GDM1 (cell line): Measurements from ENCODE around the gene TRIM41.
"Not testable (repeated sequence)": the region's sequence is repeated elsewhere in the genome, so short reads cannot be mapped to it uniquely, and the experiment has no call there.

Experiments
- DNase-seq: peaks from one replicate; lab custom pipeline; 2025; lab: John Stamatoyannopoulos, UW

Gene TRIM41

DNA sequence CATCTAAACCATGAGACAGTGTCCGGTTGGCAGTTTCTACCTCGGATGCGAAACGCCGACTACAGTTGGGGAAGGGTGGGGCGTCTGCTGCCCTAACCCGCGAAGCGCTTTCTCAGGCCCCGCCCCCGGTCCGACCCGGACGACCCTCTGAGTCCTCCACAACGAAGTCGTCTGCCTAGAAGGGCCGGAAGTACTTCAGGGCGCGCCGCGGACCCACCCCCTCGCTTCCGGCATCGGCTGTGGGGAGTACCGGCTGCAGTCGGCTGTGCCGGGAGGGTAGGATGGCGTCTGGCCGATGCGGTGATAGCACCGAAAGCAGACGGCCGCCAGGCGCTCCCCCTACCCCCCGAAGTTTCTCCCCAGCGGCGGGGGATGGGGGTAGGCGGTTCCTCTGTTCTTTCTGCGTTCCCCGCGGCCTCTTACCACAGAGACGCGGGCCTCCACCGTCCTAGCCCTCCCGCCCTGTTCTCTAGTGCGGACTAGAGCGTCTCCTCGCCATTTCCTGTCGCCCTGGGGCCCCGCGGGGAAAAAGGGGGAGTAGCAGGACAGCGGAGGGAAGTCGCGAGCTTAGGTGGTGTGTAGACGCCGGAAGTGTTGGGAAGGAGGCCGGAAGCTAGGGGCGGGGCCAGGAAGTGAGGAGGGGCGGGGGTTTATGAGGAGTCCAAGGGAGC, at the start of gene TRIM41:
Gene TRIM41, plus strand, starts transcription at position 224 of the 671 bp plus-strand sequence. CDS start 719 bp downstream, outside the sequence.
- no peak for DNase-seq

GRCh38 chr5:181173420-181174342, 49.4 kb upstream of the TRIM41 start:
- DNase-seq: no peak

DNA sequence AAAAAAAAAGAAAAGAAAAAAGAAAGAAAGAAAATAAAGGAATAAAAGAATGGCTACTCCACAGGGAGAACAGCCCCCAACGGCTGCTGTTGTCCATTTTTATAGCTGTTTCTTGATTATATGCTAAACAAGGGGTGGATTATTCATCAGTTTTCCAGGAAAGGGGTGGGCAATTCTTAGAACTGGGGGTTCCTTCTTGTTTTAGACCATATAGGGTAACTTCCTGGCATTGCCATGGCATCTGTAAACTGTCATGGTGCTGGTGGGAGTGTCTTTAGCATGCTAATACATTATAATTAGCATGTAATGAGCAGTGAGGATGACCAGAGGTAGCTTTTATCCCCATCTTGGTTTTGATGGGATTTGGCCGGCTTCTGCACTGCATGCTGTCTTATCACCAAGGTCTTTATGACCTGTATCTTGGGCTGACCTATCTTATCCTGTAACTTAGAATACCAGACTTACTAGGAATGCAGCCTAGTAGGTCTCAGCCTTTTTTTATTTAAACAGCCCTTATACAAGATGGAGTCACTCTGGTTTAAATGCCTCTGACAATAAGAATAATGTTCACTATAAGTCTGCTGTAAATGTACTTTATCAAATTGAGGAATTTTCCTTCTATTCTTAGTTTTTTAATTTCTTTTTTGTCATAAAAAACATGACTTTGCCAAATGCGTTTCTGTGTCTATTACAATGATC, 46.7 kb upstream of the TRIM41 start:
- no peak for DNase-seq

- not testable (repeated sequence) for DNase-seq
Observed at GRCh38 chr5:181177559-181177958, 45.5 kb upstream of the TRIM41 start.

DNA sequence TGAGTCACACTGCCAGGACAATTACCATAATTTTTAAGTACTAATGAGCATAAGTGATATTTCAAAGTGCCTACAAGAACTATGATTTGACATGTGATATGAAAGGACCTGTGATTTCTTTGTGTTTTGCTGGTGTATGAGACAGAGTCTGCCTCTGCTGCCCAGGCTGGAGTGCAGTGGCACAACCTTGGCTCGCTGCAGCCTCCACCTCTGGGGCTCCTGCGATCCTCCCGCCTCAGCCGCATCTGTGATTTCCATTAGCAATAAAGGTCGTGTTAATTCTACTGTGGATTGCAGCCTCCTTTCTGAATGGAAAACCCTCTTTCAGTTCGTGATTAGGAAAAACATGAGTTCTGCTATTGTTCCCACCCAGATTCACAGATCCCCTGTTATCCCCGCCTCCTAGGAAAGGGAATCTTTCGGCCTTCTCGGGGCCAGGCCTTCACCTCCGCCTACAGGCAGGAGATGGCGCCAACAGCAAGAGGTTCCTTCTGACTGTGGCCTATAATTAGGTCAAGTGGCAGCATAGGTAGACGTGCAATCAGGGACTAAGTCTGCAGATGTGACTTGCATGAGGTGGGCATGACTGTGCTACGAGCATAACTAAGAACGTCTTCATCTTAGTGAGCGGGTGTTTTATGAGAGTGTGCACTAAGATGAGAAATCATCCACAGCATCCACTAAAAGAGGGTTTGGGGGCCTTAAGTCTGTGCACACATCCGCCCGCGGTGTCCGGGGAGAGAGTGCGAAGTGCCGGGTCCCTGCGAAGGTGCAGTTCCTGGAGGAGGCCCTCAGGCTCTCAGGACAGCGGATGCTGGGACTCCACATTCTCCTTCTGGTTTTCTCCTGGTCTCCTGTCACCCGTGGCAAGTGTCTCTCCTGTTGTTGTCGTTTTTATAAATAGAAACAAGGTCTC, 41.2 kb upstream of the TRIM41 start:
- no peak for DNase-seq

DNA sequence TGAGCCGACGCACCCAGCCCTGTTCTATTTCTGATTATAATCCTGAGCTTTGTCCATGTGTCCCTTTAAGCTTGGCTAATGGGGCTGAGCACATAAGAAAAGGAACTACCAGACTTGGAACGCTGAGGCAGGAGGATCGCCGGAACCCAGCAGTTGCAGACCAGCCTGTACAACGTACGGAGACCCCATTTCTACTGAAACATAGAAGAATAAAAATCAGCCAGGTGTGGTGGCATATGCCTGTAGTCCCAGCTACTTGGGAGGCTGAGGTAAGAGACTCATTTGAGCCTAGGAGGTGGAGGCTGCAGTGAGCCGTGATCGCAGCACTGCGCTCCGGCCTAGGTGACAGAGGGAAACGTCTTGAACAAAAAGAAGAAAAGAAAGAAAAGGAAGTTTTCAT, 40.4 kb upstream of the TRIM41 start:
- no peak for DNase-seq

GRCh38 chr5:181184845-181185216, 38.2 kb upstream of the TRIM41 start:
- DNase-seq: no peak

- no peak for DNase-seq
Observed at GRCh38 chr5:181185560-181185959, 37.5 kb upstream of the TRIM41 start.

- DNase-seq: no peak
Observed at GRCh38 chr5:181186022-181186421, 37.1 kb upstream of the TRIM41 start.

GRCh38 chr5:181186986-181187499, 36.0 kb upstream of the TRIM41 start:
- no peak for DNase-seq

- DNase-seq: no peak
Observed at GRCh38 chr5:181187500-181188213, 35.4 kb upstream of the TRIM41 start.

- no peak for DNase-seq
Observed at GRCh38 chr5:181188700-181189362, 34.2 kb upstream of the TRIM41 start.

DNA sequence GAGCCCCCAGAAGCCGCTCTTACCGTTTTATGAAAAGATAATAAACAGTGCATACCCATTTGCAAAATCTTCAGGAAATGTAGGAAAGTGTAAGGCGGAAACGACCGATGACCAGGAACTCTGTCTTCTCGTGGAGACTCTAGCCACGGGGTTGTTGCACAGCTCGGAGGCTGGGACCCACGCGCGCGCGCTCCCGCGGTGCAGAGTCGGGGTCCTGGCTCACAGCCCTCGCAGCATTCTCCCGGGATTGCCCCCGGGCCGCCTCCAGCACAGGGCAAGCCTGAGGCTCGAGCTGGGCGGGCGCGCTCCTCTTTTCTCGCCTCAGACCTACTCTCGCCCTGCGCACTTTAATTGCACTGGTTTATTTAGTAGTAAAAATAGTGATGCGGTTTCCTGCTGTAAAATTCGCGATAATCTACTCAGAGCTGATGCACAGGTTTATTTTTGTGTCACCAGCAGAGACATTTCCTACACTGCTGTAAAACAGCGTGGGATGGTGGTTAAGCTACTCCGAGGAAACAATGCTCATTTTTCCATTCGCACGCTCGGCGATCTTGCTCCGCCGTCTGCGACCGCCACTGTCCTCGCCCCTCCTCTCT, 33.6 kb upstream of the TRIM41 start:
- DNase-seq: no peak

DNA sequence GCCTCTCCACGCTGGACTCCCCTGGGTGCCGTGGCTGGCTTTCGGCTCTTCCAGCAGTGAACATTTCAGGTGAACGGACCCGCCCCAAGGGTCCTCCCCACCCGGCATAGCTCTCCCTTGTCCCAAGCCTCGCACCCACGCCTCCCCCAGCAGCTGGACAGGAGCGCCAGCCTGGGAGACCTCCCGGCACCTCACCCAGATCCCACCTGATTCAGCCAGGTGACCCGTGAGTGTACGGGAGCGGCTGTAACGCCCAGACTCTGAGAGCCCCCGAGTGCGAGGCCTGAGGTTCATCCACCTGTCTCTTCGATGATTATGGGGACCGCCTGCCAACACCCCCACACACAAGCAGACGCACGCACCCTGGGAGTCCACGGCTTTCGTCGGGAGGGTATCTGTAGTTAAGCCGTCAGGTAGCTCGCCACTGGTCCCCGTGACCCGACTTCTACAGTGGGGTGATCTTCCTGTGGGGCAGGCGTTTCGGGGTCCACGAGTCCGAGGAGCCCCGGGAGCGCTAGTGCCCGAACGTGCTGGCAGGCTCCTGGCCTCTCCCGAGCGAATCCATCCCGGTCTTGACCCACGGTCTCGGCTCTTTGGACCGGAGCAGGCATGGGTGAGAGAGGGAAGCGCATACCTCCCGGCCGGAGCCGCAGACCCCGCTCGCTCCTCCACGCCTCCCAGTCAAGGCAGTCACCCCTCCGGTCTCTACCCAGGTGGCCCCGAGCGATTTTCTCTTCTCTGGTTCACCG, 32.9 kb upstream of the TRIM41 start:
- no peak for DNase-seq

DNA sequence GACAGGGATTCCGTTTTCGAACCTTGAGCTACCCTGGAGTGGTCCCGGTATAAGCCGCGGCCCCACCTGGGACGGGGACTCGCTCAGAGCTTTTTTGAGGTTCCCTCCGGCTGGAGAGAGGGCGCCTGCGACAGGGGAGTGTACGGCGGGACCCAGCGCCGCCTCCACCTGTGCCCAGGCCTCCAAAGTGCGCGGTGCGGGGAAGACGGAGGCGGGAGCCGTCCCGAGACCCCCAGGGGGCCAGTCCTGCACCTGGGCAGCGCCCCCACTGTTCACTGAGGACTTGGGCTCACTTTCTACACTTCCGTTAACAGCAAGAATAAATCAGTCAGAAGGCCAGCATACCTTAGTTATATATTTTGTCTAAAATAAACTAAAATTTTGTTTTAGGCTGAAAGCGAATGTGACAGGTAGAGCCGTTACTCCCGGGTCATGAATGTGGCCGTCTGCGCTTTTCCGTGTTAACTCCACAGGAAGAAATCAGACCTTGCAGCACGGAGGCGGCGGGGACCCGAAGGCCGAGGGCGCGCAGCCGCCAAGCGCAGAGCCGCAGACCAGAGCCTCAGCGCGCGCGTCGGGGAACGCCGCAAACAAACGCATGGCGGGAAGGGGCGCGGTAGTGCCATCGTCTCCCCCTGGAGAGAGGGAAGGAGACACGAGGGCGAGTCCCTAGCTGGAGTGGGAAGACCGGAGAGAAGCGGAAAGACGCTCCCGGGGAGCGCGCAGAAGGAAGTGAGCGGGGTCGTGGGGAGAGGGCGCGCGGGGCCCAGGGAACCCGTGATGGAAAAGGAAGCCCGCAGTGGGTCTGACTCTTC, 32.2 kb upstream of the TRIM41 start:
- DNase-seq: no peak

DNA sequence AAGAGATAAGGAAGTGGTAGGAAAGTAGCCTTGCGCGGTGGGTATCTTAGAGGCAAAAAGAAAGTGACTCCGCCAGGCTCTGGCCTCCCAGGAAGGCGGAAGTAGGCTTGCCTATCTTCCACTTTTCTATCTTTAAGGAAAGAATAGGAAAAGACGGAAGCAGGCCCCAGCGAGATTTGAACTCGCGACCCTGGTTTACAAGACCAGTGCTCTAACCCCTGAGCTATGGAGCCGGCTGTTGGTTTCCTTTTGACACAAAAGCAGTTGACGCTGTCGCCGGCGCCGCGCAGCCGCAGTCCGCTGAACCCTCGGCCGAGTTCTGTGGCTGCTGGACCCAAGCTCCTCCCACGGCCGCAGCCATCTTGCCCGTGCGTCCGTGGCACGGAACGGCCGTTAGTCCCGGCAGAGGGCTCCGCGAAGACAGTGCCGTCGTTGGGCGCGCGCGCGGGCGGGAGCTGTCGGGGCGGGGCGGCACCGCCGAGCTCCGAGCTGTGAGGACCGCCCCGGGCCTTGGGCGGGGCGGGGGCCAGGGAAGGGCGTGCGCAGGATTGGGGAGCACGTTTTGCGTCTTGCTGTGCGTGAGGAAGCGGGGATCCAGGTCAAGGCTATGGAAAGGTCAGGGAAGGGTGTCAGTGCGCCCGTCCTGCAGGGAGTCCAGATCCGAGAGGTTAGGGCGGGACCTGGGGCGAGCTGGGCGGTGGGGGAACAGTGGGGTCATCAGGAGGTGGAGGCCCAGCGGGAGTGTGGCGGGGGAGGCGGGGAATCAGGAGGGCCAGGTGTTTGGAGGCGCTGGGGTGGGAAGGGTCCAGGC, 31.4 kb upstream of the TRIM41 start:
- no peak for DNase-seq

- no peak for DNase-seq
Observed at GRCh38 chr5:181192337-181193046, 30.6 kb upstream of the TRIM41 start.
